Renal cortex interstitium (tissue), 3 donors: ENCODE measurements around the gene CFD. TPM values are rescaled to one million over a fixed set of nuclear protein-coding genes. Genes with fewer than 3 reads are reported as not detected.

Source experiments
- polyA plus RNA-seq, 3 donors: library from polyadenylated mRNA; unstranded; fragments of 120-200 nt; gene quantifications; one replicate each; pipeline ENCODE4 v1.2.1, GENCODE V29; 2013; ENCODE audit not compliant: insufficient read length in 3 of 3

The CFD gene
- polyA plus RNA-seq, 3 donors, result 1.9 to 4.9 (median 3.9) TPM

Other genes with a start within 250 kb of the CFD start
- gene POLRMT, start 226.1 kb upstream of the CFD start, polyA plus RNA-seq, result 10 to 100 TPM; 54.6 to 68.8 (median 58.1) TPM
- gene FGF22, start 219.8 kb upstream of the CFD start, polyA plus RNA-seq, result 1 to 10 TPM in 1 of 3 donors, under 1 TPM in 2; 0.31 to 1.1 (median 0.92) TPM
- 10 to 100 TPM; 21.1 to 36.8 (median 35.7) TPM for gene RNF126, start 196.4 kb upstream of the CFD start, polyA plus RNA-seq
- gene FSTL3, start 183.3 kb upstream of the CFD start, polyA plus RNA-seq, result 10 to 100 TPM; 14.8 to 26.8 (median 20.7) TPM
- under 1 TPM; 0.13 to 0.20 (median 0.19) TPM for gene PRSS57, start 164.2 kb upstream of the CFD start, polyA plus RNA-seq
- gene PALM, start 150.7 kb upstream of the CFD start, polyA plus RNA-seq, result 100 to 1,000 TPM in 2 of 3 donors, 10 to 100 TPM in 1; 69.0 to 111 (median 105) TPM
- 10 to 100 TPM in 1 of 3 donors, 1 to 10 TPM in 2; 4.4 to 14.4 (median 5.8) TPM for gene MISP, start 108.6 kb upstream of the CFD start, polyA plus RNA-seq
- gene PTBP1, start 62.2 kb upstream of the CFD start, polyA plus RNA-seq, result 100 to 1,000 TPM; 349 to 460 (median 382) TPM
- 10 to 100 TPM in 2 of 3 donors, 1 to 10 TPM in 1; 8.2 to 19.3 (median 15.8) TPM for gene PLPPR3, start 37.7 kb upstream of the CFD start, polyA plus RNA-seq
- 1 to 10 TPM; 1.4 to 1.9 (median 1.9) TPM for gene AZU1, start 31.8 kb upstream of the CFD start, polyA plus RNA-seq
- 1 to 10 TPM in 2 of 3 donors, under 1 TPM in 1; 0.81 to 2.4 (median 1.6) TPM for gene PRTN3, start 18.7 kb upstream of the CFD start, polyA plus RNA-seq
- under 1 TPM; 0.33 to 0.98 (median 0.34) TPM for gene ELANE, start 7.4 kb upstream of the CFD start, polyA plus RNA-seq
- 10 to 100 TPM; 40.3 to 68.6 (median 58.3) TPM for gene MED16, start 33.5 kb downstream of the CFD start, polyA plus RNA-seq
- gene RNU6-9, start 33.8 kb downstream of the CFD start, polyA plus RNA-seq, result not detected
- 10 to 100 TPM; 33.7 to 55.0 (median 49.0) TPM for gene R3HDM4, start 53.6 kb downstream of the CFD start, polyA plus RNA-seq
- gene KISS1R, start 57.7 kb downstream of the CFD start, polyA plus RNA-seq, result 1 to 10 TPM in 2 of 3 donors, under 1 TPM in 1; 0.34 to 1.2 (median 1.1) TPM
- gene ARID3A, start 66.4 kb downstream of the CFD start, polyA plus RNA-seq, result 10 to 100 TPM; 19.9 to 37.0 (median 28.3) TPM
- 10 to 100 TPM; 30.6 to 72.6 (median 54.1) TPM for gene WDR18, start 124.7 kb downstream of the CFD start, polyA plus RNA-seq
- gene GRIN3B, start 140.8 kb downstream of the CFD start, polyA plus RNA-seq, result 1 to 10 TPM in 2 of 3 donors, under 1 TPM in 1; 0.37 to 2.0 (median 1.2) TPM
- 100 to 1,000 TPM in 2 of 3 donors, 10 to 100 TPM in 1; 92.3 to 145 (median 126) TPM for gene TMEM259, start 161.5 kb downstream of the CFD start, polyA plus RNA-seq
- not detected for gene RNU6-2, start 161.9 kb downstream of the CFD start, polyA plus RNA-seq
- 100 to 1,000 TPM; 163 to 196 (median 180) TPM for gene CNN2, start 166.9 kb downstream of the CFD start, polyA plus RNA-seq
- 10 to 100 TPM in 1 of 3 donors, 1 to 10 TPM in 2; 7.2 to 10.1 (median 8.2) TPM for gene ABCA7, start 180.4 kb downstream of the CFD start, polyA plus RNA-seq
- 10 to 100 TPM in 2 of 3 donors, 1 to 10 TPM in 1; 8.5 to 15.7 (median 15.4) TPM for gene ARHGAP45, start 207.5 kb downstream of the CFD start, polyA plus RNA-seq
- 100 to 1,000 TPM; 120 to 167 (median 144) TPM for gene POLR2E, start 235.7 kb downstream of the CFD start, polyA plus RNA-seq
- 100 to 1,000 TPM; 237 to 269 (median 243) TPM for gene GPX4, start 244.3 kb downstream of the CFD start, polyA plus RNA-seq